Stimulated activated CD8-positive, alpha-beta memory T cell treated with anti-CD3 and anti-CD28 coated beads, Interleukin-4, amount 100 ng/mL, for 24 hours (primary cell): ENCODE results near the gene TARBP2.

Experiments
- DNase-seq: peaks from one replicate; pipeline ENCODE4 v3.0.0-alpha.2; 2020; ENCODE audit warnings: low read depth

The TARBP2 gene

DNA sequence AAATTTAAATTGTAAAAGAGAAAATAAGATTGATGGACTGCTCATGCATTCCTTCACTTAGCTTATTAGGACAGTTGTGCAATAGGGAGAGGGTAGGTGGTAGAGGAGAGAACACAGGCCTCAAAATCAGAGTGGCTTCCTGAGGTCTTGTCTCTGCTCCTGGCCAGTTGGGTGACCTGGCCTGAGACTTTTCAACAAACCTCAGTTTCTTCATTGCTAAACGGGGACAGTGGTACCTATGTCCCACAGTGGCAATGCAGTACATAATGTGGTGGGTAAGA, 4.4 kb upstream of the TARBP2 start:
- no peak for DNase-seq

DNA sequence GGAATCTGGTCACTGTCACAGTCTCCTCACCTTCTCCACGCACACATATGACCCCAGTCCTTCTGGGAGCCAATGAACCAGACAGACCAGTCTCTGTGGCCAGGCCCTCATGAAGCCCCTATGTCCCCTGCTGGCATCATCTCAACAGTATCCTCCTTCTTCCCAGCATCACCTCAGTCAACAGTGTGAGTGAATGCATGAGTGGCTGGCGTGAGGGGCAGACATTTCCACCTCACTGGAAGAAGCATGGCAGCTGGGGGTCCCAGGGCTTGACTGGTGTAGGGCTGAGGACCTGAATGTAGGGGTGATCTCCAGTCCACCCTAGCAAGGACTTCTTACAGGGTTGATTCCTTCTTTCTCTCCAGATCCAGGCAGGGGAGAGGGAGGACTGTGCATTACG, 3.6 kb upstream of the TARBP2 start:
- DNase-seq = no peak

DNA sequence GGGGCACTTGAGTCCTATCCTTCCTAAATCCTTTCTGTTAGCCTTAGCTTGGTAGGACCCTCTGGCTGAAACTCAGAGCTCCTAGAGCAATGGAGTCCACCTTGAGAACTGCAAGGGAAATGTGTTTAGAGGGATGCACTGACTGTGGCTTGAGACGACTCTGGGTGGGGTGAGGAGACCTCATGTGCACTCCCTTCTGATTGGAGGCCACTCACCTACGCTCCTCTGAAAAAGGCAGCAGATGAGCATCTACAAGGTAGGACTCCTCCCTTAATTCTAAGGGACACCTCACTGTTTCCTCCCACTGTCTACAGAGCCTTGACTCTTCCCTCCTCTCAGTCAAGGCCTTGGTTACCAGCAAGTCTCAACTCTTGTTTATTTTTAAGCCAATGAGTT, 2.9 kb upstream of the TARBP2 start:
- DNase-seq = no peak

DNA sequence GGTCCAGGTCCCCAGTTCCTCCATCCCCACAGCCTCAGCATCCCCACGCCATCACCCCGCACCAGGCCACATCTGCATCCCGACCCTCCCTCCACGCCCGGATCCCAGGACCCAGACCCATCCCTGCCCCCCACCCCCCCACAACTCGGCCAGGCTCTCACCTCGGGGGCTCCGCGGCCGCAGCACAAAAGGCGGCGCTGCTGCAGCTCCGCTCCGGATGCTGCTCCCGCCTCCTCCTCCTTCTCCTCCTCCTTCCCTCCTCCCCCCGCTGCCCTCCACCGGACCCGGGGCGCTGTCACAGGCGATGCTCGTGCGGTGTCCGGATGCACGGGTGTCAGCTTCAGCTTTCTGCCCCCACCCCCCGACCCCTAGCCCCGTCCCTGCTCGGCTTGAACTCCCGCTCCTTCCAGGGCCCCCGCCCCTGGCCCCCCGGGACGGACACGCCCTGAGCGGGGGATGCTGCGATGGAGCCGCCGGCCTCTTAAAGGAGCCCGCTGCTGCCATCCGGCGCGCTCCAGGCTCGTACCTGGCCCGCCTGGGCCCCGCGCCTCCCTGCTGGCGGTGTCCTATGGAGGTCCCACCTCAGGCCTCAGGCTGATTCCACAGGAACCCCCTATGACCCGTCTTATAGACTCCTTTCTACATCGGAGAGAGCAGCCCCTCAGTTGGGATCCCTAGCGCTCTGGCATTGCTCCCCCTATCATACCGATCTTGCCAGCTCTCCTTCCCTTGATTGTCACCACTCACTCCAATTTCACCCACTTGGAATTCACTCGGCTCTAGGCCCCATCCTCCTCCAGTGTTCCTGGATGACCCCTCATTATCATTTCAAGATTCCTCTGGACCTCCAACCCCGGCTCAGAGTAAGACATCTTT, 1.6 kb upstream of the TARBP2 start, which contains the start of gene MAP3K12:
Gene MAP3K12, minus strand, starts transcription at position 193 of the 876 bp plus-strand sequence. CDS start 12,067 bp downstream, outside the sequence.
- DNase-seq = peak; percentile 53

DNA sequence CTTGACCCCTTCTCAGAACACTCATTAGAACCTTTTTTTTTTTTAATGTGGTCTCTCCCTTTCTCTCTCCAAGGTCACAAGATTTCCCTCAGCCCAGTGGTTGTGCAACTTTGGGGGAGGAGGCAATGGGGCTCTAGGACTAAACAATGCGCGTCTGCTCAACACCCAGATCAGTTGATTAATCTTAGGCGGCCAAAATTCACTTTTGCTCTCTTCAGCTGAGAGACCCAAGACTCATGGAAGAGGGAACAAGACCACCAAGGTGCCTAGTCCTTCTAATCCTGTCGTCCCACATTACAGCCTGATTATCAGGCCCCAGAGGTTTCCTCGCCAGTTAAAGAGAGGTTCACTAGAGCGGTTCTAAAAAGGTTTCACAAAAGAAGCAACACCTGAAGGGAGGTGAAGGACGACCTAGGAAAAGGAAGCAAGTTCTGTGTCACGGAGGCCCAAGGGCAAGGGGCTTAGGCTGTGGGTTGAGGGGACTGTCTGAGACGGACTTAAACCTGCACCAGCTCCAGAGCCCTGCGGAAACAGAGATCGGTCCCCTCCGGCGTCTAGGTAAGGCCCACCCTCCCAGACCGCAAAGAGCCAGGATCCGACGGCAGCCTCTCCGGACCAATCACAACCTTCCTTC, 824 bp upstream of the TARBP2 start:
- DNase-seq = no peak

DNA sequence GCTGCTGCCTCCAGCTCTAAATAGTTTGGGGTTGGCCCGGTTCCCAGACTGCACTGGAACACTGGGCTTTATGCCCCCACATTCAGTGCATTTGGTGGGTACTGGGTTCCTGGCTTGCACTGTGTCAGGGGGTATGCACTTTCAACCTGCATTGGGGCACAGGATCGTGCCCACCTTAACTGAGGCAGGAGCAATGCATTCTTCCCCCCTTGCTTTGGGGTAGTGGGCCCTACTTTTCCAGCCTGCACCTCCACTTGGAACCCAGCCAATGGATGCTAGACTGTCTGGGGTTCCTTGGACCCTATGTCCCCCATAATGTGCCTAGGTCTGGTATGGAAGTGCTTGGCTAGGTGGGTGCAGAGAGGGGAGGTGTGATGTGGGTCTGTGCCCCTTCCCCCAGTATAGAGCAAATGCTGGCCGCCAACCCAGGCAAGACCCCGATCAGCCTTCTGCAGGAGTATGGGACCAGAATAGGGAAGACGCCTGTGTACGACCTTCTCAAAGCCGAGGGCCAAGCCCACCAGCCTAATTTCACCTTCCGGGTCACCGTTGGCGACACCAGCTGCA, 615 bp downstream of the TARBP2 start:
- no peak for DNase-seq

DNA sequence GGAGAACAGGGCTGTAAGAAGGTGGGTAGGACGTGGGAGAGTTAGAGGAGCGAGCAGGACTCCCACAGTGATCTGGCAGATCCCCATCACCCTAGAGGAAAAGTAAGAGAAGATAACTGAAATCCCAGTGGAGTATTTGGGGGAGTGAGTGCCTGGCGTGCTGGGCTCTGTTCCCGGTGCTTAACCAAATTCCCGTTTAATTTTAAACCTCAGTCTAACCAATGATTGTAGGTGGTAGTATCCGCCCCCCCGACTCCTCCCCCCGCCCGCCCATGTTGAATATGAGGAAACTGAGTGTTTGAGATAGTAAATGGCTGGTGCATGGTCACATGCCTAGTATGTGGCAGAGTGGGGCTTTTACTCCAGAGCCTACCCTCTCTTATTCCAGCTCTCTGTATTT, 1.2 kb downstream of the TARBP2 start:
- DNase-seq = no peak

DNA sequence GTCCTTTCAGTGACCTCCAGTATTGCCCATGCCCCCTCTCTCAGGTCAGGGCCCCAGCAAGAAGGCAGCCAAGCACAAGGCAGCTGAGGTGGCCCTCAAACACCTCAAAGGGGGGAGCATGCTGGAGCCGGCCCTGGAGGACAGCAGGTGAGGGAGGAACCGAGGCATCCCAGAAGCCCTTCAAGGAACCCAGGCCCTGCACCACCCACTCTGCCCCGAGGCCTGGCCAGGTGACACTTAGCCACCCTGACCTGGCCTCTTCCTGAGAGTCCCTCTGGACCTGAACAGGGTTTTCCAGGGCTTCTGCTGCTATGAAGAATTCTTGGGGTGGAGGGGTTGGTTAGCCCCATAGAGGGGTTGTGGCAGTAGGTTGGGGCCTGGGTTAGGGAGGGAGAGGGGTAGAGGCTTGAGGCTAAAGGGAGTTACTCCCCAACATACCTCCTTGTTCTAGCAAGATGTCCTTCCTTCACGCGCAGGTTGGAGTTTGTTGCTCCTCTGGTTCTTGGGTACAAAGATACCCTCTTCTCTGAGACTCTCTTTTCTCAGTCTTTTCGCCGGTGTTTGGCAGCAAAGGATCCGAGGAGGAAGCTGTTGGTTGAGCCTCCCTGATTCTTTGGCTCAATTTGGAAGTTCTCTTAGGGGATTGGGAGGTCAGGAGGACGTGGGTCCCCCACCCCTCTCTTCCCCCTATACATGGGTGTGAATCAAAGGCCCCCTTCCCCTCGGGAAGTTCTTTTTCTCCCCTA, 2.1 kb downstream of the TARBP2 start:
- no peak for DNase-seq

DNA sequence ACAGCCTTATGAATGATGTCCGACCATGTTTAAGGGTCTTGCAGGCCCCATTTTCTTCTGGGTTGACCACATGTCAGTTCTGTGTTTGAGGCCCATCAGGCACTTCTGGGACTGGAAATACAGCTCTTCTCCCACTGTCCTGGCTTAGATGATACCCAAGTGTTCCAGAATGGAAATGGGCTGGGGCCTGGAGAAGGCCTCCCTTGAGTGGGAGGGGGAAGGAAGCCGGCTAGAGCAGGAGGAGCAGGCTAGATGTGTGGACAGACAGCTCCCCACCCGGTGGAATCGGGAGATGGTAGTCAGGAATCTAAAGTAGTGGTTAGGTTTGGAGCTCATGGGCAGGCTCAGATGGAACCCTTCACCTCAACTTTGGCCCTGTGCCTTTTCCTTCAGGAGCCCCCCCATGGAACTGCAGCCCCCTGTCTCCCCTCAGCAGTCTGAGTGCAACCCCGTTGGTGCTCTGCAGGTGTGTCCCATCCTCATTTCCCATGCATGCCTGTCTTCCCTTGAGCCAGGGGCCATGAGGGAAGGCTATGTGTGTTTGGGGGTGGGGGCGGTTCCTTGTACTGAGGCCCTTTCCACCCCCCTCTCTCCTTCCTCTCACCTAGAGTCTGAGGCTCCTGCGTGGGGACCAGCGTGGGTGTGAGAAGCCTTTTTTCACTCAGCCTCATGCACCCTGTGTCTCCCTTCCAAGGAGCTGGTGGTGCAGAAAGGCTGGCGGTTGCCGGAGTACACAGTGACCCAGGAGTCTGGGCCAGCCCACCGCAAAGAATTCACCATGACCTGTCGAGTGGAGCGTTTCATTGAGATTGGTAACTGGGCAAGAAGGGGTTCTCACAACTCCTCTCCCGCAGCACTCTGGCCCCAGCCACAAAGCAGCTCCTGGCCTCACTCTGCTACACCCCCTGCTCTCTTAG, 3.2 kb downstream of the TARBP2 start:
- no peak for DNase-seq

DNA sequence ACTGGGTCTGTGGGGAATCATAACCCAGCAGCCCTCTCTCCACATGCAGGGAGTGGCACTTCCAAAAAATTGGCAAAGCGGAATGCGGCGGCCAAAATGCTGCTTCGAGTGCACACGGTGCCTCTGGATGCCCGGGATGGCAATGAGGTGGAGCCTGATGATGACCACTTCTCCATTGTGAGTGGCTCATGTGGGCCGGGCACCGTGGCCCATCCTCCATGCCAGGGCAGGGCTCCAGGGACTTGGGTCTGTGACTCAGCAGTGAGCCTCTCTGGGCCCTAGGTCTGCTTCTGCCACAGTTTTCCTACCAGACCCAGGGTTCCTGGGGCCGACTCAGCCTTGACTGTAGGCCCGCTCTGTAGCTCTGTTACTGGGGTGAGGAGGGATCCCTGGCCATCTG, 4.0 kb downstream of the TARBP2 start:
- DNase-seq = no peak

DNA sequence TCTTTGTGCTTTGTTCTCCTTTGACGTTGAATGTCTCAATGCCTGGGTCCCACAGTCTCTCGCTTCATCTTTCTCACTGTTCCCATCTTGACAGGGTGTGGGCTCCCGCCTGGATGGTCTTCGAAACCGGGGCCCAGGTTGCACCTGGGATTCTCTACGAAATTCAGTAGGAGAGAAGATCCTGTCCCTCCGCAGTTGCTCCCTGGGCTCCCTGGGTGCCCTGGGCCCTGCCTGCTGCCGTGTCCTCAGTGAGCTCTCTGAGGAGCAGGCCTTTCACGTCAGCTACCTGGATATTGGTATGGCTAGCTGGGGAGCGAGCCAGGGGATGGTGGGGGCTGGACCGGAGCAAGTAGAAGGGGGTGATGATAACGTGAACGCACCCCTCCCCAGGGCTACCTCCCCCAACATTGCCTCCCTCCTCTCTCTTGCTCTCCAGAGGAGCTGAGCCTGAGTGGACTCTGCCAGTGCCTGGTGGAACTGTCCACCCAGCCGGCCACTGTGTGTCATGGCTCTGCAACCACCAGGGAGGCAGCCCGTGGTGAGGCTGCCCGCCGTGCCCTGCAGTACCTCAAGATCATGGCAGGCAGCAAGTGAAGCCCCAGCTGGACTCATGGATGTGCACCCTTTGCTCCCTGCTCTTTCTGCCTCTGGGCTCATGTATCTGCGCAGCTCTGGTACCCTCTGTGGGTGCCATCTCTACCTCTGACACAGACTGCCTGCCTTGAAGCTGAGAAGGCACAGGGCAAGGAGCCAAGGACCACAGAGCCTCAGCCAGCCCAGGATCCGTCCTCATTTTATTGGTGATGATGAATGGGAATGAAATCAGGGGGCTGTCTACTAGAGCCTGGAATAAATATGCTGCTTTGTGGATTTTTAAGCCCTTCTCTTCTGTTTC, 4.7 kb downstream of the TARBP2 start:
- no peak for DNase-seq

DNA sequence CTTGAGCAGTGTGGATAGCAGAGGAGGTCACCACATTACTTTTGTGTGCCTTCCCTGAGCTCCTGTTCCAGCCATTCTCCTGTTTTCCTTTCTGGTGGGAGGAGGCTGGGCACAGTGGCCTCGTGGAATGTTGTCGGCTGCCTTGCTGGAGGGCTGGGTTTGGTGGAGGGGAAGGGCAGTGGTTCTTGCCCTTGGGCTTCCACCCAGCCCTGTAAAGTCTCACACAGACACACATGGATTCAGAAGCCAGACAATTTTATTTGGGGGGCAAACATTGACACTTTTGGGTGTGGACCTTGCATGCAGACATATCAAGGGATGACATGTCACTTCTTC, 5.3 kb downstream of the TARBP2 start:
- DNase-seq = no peak

DNA sequence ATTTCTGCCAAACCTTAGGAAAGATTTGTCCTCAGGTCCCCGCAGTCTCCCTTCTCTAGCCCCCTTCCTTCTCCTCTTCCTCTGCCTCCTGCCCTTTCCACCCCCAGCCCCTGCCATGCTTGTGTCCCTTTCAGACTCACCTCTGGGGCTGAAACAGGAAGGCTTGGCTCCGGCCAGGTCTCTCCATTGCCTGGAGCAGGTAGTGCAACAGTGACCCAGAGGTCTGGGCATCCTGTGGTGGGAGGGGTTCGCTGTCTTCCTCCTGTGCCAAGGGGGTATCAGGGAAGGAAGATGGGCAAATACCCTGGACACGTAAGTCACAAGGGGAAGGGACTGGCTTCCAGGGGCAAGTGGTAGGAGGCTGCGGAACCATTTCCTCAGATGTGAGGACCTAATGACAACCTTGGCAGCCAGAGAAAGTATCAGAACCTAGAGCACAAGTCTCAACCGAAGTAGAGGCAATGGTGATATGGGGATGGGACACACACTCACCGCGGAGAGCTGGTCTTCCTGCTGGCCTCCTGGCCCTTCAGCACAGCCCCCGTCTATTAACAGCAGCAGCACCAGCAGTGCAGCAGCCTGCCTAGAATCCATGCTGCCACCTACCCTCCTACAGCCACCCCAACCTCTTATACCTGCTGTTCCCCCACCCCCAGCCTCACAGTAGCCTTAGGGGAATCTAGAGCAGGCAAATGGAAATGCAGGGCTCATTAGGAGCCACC, 6.0 kb downstream of the TARBP2 start, which contains the start of gene NPFF:
Gene NPFF, minus strand, starts transcription at position 604 of the 722 bp plus-strand sequence. Its CDS starts 10 bp downstream, at position 594.
- DNase-seq = no peak

DNA sequence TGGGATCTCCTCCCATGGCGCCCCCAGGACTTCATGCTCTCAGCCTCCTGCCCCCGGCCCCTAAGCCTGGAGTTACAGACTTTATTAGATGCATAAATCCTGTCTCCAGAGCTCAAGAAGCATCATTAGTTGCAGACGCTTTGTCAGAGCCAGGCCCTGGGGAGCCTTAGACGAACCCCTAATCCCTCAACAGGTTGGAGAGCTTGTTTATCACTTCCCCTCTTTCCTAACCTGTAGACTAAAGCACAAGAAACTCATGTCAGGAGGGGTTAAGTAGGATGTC, 6.5 kb downstream of the TARBP2 start:
- no peak for DNase-seq

DNA sequence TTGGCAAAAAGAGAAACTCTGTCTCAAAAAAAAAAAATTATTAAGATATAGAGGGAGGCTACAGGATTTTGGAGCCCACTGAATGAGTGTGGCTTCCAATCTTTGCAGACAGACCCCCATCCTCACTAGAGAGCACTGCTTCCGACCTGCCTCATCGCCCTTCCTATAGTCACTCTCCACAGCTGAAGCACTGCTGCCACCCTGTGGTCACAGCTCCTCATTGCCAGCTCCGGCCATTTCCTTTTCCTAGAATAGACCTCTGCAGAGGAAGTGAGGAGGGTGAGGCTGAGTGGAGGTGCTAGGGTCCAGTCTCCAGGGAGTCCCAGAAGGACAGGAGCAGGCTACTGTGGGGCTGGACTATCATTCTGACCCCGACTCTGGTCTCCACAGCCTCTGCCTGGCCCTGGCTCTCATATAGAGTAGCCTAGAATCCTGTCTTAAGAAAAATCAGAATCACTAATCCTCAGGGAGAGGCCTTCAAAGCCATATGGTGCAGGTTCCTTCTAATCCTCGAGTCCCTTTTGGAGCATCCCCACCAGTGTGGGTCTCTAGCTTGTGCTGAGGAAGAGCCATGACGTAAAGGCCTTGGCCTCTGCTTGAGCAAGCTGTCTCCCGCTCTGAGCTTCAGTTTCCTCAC, 7.6 kb downstream of the TARBP2 start:
- DNase-seq = peak; percentile 69

DNA sequence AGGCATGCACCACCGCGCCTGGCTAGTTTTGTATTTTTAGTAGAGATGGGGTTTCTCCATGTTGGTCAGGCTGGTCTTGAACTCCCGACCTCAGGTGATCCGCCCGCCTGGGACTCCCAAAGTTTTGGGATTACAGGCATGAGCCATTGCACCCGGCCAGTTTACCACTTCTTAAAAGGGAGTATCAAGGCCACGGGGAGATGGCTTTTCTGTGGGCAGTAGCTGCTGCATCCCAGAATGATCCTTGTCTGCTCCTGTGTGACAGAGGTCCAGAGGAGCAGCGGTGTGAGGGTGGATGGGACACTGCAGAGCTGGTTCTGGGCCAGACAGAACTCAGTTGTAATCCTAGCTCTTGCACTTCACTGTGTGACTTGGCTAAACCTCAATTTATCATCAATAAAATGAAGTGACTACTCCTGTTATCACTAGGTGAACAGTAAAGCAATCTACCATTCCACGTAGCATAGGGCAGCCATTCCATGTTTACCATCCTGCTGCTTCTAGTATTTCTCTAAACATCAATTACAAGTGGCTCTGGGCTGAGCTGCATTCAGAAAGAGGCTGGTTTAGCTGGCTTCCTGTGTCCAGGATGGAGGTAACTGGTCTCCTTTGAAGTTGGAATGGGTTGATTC, 9.2 kb downstream of the TARBP2 start:
- DNase-seq = no peak

DNA sequence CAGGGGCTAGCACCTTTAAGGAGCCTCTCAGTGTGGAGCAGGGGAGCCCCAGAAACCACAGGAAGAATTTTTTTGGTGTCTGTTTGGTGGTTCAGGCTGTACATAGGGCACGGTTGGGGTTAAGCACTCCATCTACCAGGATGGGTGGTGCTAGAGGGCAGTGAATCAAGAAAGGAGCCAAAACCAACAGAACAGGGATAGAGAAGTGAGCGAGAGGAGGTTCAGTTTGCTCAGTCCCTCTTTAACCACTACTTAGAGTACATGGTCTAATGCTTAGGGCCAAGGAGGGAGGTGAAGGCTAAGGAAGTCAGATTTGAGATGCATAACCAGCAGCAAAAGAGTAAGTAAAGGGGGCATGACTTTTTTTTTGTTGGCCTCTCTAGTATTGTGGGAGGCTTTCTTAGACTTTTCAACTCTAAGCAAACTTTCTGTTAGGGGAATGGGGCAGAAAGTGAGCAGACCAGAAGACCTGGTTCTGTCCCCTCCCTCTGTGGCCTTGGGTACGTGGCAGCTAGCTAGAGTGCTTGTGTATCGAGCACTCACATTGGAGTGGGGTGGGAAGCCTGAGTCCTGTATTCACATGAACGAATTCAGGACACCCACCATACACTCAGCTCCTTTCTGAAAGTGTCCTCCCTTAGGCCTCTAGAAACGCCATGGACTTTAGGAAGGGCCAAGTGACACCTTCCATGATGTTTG, 12.8 kb downstream of the TARBP2 start:
- no peak for DNase-seq

DNA sequence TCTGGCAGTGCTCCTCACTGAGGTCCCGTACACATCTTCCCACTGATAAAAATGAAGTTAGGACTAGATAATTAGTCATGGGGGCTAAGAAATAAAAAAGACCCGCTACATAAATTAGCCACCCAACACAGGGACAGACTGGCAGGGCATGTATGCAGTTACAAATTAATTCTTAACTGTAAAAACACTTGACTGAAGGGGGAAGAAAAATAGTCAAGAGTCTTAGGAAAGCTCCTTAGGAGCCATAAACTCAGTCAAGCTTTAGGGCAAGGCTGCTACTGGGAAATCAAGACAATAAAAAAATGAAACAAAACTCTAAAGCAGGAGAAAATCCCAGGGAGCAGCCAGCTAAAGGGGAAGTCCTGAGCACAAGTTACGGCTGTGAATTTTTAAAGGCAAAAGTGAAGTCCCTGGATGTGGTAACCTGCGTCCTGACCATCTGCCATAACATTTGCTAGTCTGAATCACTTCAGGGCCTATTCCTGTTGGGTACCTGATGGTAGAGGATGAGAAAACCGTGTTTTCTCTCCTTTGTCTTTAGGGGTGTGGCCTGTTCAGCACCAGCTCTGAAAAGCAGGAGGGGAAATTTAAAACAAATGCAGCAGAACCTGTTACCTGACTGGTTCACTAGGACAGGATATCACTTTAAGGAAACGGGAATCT, 13.7 kb downstream of the TARBP2 start:
- DNase-seq = no peak
